Endothelial cell of umbilical vein (primary cell): Measurements from ENCODE around the gene TUBA4A. TPM values are rescaled to one million over a fixed set of nuclear protein-coding genes. Genes with fewer than 3 reads are reported as not detected.

ENCODE experiments used
- BruUV-seq: library from RNA; stranded (reverse); fragments of 400-500 nt; replicated peaks from 2 replicates; lab custom pipeline; 2021; lab: Mats Ljungman, UMichigan
- CTCF ChIA-PET: fragments of 300-600, 350-600 bp; sonication (Branson Sonifier 250); formaldehyde crosslinking; loops from one replicate; lab custom pipeline; 2021; ENCODE audit warnings: antibody characterized with exemption, inconsistent platforms; lab: Charles Lee
- POLR2A ChIA-PET: fragments of 300-600, 350-600 bp; sonication (Branson Sonifier 250); formaldehyde crosslinking; loops from one replicate; lab custom pipeline; 2021; ENCODE audit warnings: antibody characterized with exemption, inconsistent platforms; lab: Charles Lee
- DNase-seq: peaks from one replicate; pipeline ENCODE4 v3.0.0-alpha.2; 2011; ENCODE audit warnings: low read depth, low spot score
- FAIRE-seq: peaks from 2 replicates; lab custom pipeline; 2011; peaks lifted over from hg19 to GRCh38; lab: Jason Lieb, UNC
- H2AFZ ChIP-seq: 2 replicates; pipeline ENCODE4 v1.6.0; 2012; ENCODE audit warnings: low read depth, low read length, control low read depth, inconsistent platforms
- H3K27ac ChIP-seq: 2 replicates; pipeline ENCODE4 v1.5.1; 2011; ENCODE audit warnings: low read depth, mild to moderate bottlenecking, control low read depth, low read length, moderate library complexity; ENCODE audit not compliant: insufficient read depth
- H3K27me3 ChIP-seq, 2 experiments: 2 replicates each; pipeline versions ENCODE4 v1.6.0 to v1.6.1; 2011; ENCODE audit warnings: low read length in 2 of 2, mixed read lengths in 1 of 2; ENCODE audit not compliant: control insufficient read depth in 2 of 2, insufficient read depth in 2 of 2
- H3K36me3 ChIP-seq, 2 experiments: 2 replicates in 1 of 2; 3 replicates in 1 of 2; pipeline ENCODE4 v1.5.1; 2011; ENCODE audit warnings: low read length in 2 of 2, mild to moderate bottlenecking in 1 of 2, moderate library complexity in 1 of 2; ENCODE audit not compliant: control insufficient read depth in 2 of 2, insufficient read depth in 2 of 2; ENCODE audit errors: extremely low read depth in 1 of 2
- H3K4me1 ChIP-seq: 3 replicates; pipeline ENCODE4 v1.5.1; 2011; ENCODE audit warnings: mild to moderate bottlenecking, low read length; ENCODE audit not compliant: control insufficient read depth, insufficient read depth; ENCODE audit errors: extremely low read depth
- H3K4me2 ChIP-seq: 2 replicates; pipeline ENCODE4 v1.6.1; 2011; ENCODE audit warnings: low read length, control low read depth, mixed read lengths; ENCODE audit not compliant: insufficient read depth
- H3K4me3 ChIP-seq, 3 experiments: fragments of 200-600 bp in 1 of 3; sonication (generic), shearing (Covaris generic) in 1 of 3; replicated peaks in 1 of 3; 2 replicates each; pipeline ENCODE4 v1.5.1; 2011 to 2016; ENCODE audit warnings: control low read depth in 3 of 3, low read length in 3 of 3, mild to moderate bottlenecking in 2 of 3, inconsistent platforms in 1 of 3, low read depth in 1 of 3, moderate library complexity in 1 of 3; ENCODE audit not compliant: insufficient read depth in 1 of 3
- H3K79me2 ChIP-seq: 2 replicates; pipeline ENCODE4 v1.6.0; 2012; ENCODE audit warnings: low read length, inconsistent platforms; ENCODE audit not compliant: control insufficient read depth, insufficient read depth
- H3K9ac ChIP-seq: replicated peaks from 2 replicates; pipeline ENCODE3; 2011; ENCODE audit warnings: low read length, control low read depth; ENCODE audit not compliant: insufficient read depth; ENCODE audit errors: extremely low read depth
- H3K9me1 ChIP-seq: replicated peaks from 3 replicates; pipeline ENCODE4 v1.6.0; 2011; ENCODE audit warnings: mild to moderate bottlenecking, low read length; ENCODE audit not compliant: control insufficient read depth, insufficient read depth; ENCODE audit errors: extremely low read depth
- H3K9me3 ChIP-seq: replicated peaks from 2 replicates; pipeline ENCODE4 v1.5.1; 2012; ENCODE audit warnings: low read length, inconsistent platforms; ENCODE audit not compliant: control insufficient read depth, insufficient read depth
- H4K20me1 ChIP-seq: replicated peaks from 2 replicates; pipeline ENCODE3; 2011; ENCODE audit warnings: mild to moderate bottlenecking, low read length; ENCODE audit not compliant: control insufficient read depth, insufficient read depth; ENCODE audit errors: extremely low read depth
- EZH2 ChIP-seq: IDR thresholded peaks from 2 replicates; pipeline ENCODE4 v1.6.1; 2012; ENCODE audit warnings: borderline replicate concordance, low read depth, mild to moderate bottlenecking, moderate library complexity, low read length, inconsistent platforms; ENCODE audit not compliant: severe bottlenecking
- FOS ChIP-seq: IDR thresholded peaks from 2 replicates; pipeline ENCODE4 v1.6.1; 2011; ENCODE audit warnings: mild to moderate bottlenecking, low read length, moderate library complexity, borderline replicate concordance; ENCODE audit not compliant: insufficient read depth
- GATA2 ChIP-seq: IDR thresholded peaks from 2 replicates; pipeline ENCODE4 v1.7.0; 2011; ENCODE audit warnings: low read depth, mild to moderate bottlenecking, moderate library complexity, mixed read lengths, low read length; ENCODE audit not compliant: insufficient read length, insufficient read depth
- JUN ChIP-seq: IDR thresholded peaks from 2 replicates; pipeline ENCODE4 v1.6.1; 2011; ENCODE audit warnings: borderline replicate concordance, low read depth; ENCODE audit not compliant: insufficient read length, insufficient read depth
- MYC ChIP-seq: IDR thresholded peaks from one replicate; pipeline ENCODE4 v1.6.1; 2011; ENCODE audit warnings: mild to moderate bottlenecking, low read depth, low read length
- POLR2A ChIP-seq: IDR thresholded peaks from 2 replicates; pipeline ENCODE4 v1.6.1; 2012; ENCODE audit warnings: low read depth, mild to moderate bottlenecking, control low read depth, low read length
- POLR2AphosphoS5 ChIP-seq: IDR thresholded peaks from 2 replicates; pipeline ENCODE4 v1.6.1; 2012; ENCODE audit warnings: low read depth, mild to moderate bottlenecking, control low read depth, low read length, moderate library complexity; ENCODE audit not compliant: insufficient read depth
- dilution Hi-C: fragments of 300-500 bp; cut with MboI; formaldehyde crosslinking; loops from one replicate; pipeline ENCODE4 v1.15.0; 2019; ENCODE audit warnings: low sequenced_read_pairs; ENCODE audit not compliant: extremely low pct_ligation_motif_present
- intact Hi-C: fragments of 100-400 bp; cut with micrococcal nuclease; formaldehyde crosslinking; loops from one replicate; pipeline ENCODE4 v1.10.0; 2022
- polyA plus RNA-seq, 4 experiments: library from polyadenylated mRNA; depleted of rRNA in 3 of 4; stranded (reverse) in 3 of 4; unstranded in 1 of 4; fragments of >200 nt; gene quantifications; 2 replicates each; pipeline versions ENCODE4 v1.2.1 to v1.2.3, GENCODE V29; 2011 to 2012; ENCODE audit warnings: missing spikeins in 1 of 4
- total RNA-seq: library from RNA; stranded (reverse); gene quantifications from 2 replicates; pipeline ENCODE4 v1.2.3, GENCODE V29; 2021
- TF ChIP-seq, protein P1 (sequence below): IDR thresholded peaks from 2 replicates; pipeline ENCODE4 v1.6.1; 2011; ENCODE audit not compliant: insufficient read depth, insufficient read length
- TF ChIP-seq, protein P2 (sequence below), 2 donors: IDR thresholded peaks; 1 replicate in 1 of 2; 2 replicates in 1 of 2; pipeline ENCODE4 v1.5.1; 2011; ENCODE audit warnings: low read length in 2 of 2, mild to moderate bottlenecking in 2 of 2, moderate library complexity in 2 of 2, control low read depth in 1 of 2, inconsistent platforms in 1 of 2, low read depth in 1 of 2; ENCODE audit not compliant: insufficient read depth in 1 of 2; ENCODE audit errors: extremely low read depth in 1 of 2

The TUBA4A gene
- total and polyA plus RNA-seq, 2 donors (not counting 3 experiments of a cell fraction or from before 2014, with no cell fraction given) = 16.5 to 24.8 TPM

DNA sequence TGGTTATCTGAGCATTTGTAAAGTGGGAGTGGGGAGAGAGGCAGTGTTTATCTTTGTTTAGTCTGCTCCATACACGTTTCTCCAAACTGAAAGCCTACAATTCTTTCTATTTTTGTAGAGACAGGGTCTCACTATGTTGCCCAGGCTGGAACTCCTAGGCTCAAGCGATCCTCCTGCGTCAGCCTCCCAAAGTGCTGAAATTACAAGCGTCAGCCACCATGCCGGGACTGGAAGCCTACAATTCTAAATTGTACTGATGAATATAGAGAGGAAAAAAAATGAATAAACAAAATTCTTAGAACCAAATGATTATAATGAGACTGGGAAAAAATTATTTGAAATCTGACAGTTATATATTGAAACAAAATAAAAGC is 48.6 kb downstream of the TUBA4A start:
- Histone ChIP-seq H3K9me1 (no peaks in the 10 kb centered on the region), H3K4me1 (peaks cover 18% of the 10 kb centered on the region), H2AFZ (no peak overlapping the region), H3K4me2 (no peak overlapping the region), H3K36me3 (peaks cover 0 to 7% of the 10 kb centered on the region in 2 experiments), H3K4me3 (no peak overlapping the region), H3K9ac (no peak overlapping the region), H3K79me2 (no peaks in the 10 kb centered on the region), H3K9me3 (no peaks in the 10 kb centered on the region), H3K27ac (no peak overlapping the region), H4K20me1 (no peaks in the 10 kb centered on the region), H3K27me3 (no peaks in the 10 kb centered on the region)
- dilution Hi-C loops = no loop called here
- ChIA-PET CTCF (interaction anchor here (1.4 kb wide), 1 partner anchor 16 kb away, joined by 4 read pairs; no protein-coding TSS in a partner anchor), POLR2A (no interaction called here)
- DNase-seq (no peak), FAIRE-seq (no peak)
- intact Hi-C loops = no loop called here
- BruUV-seq = no TSS peak
- TF ChIP-seq MYC (no peak), EZH2 (no peak), POLR2A (no peak), JUN (no peak), FOS (no peak), GATA2 (no peak), POLR2AphosphoS5 (no peak)
- TF ChIP-seq, protein P1, sequence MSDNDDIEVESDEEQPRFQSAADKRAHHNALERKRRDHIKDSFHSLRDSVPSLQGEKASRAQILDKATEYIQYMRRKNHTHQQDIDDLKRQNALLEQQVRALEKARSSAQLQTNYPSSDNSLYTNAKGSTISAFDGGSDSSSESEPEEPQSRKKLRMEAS = no peak
- TF ChIP-seq, protein P2, sequence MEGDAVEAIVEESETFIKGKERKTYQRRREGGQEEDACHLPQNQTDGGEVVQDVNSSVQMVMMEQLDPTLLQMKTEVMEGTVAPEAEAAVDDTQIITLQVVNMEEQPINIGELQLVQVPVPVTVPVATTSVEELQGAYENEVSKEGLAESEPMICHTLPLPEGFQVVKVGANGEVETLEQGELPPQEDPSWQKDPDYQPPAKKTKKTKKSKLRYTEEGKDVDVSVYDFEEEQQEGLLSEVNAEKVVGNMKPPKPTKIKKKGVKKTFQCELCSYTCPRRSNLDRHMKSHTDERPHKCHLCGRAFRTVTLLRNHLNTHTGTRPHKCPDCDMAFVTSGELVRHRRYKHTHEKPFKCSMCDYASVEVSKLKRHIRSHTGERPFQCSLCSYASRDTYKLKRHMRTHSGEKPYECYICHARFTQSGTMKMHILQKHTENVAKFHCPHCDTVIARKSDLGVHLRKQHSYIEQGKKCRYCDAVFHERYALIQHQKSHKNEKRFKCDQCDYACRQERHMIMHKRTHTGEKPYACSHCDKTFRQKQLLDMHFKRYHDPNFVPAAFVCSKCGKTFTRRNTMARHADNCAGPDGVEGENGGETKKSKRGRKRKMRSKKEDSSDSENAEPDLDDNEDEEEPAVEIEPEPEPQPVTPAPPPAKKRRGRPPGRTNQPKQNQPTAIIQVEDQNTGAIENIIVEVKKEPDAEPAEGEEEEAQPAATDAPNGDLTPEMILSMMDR (IDR thresholded peaks at IDR 0.05; ENCODE audit: extremely low read depth in 1 of 2, insufficient read depth in 1 of 2, low read depth in 1 of 2, low read length in 2 of 2) = no peak
